Measurements from ENCODE around the gene CDKL1.
"Not testable (repeated sequence)": the region's sequence is repeated elsewhere in the genome, so short reads cannot be mapped to it uniquely, and the experiment has no call there.

Gene CDKL1

GRCh38 chr14:50356283-50356682 lies 40.4 kb downstream of the CDKL1 start:
- DNase-seq, result not testable (repeated sequence)

GRCh38 chr14:50355692-50356091 lies 41.0 kb downstream of the CDKL1 start:
- DNase-seq, result no peak

DNA sequence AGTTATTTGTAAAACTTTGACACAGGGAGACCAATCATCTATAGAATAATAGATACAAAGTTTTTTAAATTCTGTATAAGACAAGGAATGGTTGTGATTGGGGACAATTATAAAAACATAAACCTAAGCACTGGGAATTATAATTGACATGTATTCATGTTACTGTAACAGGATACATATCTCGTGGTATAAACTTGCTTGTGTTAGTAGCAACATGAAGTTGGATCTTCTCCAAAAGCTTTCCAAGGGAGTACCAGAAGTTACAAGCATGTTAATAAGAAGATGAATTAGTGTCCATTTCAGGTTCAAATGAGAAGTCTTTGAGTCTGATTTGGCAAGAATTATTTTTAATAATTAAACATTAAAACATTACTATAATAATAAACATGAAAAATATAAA lies 42.2 kb downstream of the CDKL1 start:
- peak in 1 of 2 experiments; percentile 35 for DNase-seq

GRCh38 chr14:50353126-50353525 lies 43.6 kb downstream of the CDKL1 start:
- DNase-seq, result no peak

- no peak for DNase-seq
Measured at GRCh38 chr14:50352584-50352983, 44.1 kb downstream of the CDKL1 start.

DNA sequence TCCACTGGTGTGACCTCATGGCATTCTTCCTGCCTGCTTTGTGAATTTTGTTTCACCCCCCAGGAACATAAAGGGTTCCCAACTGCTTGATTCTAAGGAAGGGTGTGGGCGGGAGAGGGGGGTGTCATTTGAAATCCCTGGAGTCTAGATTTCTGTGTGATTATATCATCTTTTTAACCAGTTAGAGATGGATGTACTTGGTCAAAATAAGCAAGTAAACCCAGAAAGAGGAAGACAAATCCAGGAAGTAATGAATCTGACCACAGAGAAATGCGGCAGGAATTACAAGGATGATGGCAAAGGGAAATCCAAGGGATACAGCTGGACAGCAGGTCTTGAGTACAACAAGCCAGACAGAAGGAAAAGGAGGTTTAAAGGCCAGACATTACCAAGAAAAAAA lies 45.7 kb downstream of the CDKL1 start:
- DNase-seq, result no peak

- no peak for DNase-seq
Measured at GRCh38 chr14:50348933-50349332, 47.7 kb downstream of the CDKL1 start.

DNA sequence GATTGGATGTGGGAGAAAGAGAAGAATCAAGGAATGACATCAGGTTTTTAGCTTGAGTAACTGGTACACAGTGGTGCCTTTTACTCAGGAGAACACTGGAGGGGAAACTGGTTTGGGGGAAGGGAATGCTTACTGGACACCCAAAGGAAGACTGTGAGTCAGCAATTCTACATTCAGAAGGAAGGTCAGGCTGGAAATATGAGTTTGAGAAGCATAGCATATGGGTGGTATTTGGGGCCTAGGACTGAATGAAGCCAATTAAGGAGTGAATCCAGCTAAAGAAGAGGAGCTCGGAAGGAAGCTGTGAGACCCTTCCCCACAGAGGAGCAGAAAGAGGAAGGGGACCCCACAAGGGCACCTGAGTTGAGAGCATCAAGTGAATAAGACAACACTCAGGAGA lies 49.2 kb downstream of the CDKL1 start:
- no peak for DNase-seq

DNA sequence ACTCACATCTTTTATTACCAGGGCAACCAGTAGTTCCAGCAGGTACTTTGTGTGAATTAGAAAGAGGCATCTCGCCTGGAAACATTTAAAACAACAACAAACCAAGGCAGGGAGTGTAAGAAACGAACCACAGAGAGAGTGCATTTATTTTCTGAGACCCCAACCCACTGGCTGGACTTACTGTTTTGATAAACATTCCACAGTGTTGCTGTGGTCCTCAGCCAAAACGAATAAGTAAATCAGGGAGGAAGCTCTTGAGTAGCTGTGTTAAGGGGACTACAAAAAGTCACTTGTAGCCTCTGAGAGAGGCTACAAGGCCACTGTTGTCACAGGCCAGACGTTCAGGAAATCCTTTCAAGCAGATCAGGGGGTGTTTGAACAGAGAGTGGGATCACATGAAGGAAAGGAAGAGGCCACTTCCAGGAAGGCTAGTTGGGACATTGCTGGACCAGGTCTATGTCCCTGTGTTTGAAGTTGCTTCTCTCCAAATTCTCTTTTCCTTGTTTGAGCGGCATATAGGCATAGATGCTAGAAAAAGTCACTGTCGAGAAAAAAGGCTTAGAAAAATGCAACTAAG lies 50.7 kb downstream of the CDKL1 start:
- no peak for DNase-seq

- no peak for DNase-seq
Measured at GRCh38 chr14:50344876-50345563, 51.7 kb downstream of the CDKL1 start.

- DNase-seq, result no peak
Measured at GRCh38 chr14:50344116-50344775, 52.4 kb downstream of the CDKL1 start.

- DNase-seq, result peak in 1 of 2 experiments; percentile 6
Measured at GRCh38 chr14:50343434-50343833, 53.2 kb downstream of the CDKL1 start.

- DNase-seq, result peak in 1 of 2 experiments; percentile 64
Measured at GRCh38 chr14:50342221-50343078, 54.2 kb downstream of the CDKL1 start.

GRCh38 chr14:50340963-50341362 lies 55.7 kb downstream of the CDKL1 start:
- no peak for DNase-seq

DNA sequence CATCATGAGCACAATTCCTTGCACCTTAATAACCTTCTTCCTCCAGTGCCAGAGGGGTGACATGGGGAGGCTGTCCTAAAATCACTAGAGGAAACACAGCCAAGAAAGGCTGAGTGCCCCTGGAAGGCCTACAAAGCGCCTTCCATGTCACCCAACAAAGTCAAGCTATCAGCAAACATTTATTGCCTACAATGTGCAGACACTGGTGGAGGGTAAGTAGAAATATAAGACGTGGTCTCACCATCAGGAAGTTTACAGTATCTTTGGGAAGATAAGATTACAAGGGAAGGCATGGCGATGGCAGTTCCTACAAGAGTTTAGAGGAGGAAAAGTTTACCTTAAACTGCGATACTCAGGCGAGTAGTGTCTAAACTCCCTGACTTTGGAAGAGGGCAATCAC lies 56.6 kb downstream of the CDKL1 start:
- no peak for DNase-seq

GRCh38 chr14:50339178-50339804 lies 57.4 kb downstream of the CDKL1 start:
- no peak for DNase-seq

DNA sequence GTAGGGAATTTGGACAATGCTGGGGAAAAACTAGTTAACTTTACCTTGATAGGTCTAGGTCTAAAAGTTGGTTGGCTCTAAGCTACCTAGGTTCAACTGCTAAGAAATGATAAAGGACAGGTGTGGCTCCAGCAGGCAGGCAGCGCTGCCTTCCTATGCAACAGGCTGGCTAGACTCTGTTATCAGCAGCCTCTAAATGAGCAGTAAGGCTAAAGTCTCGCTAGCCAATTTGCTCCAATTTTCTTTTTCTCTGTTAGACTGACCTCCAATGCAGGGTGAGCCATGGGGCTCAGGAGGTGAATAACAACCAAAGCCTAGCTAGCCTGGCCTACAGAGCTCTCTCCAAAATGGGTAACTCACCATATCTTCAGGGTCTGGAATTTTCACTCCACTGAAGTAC lies 58.1 kb downstream of the CDKL1 start:
- DNase-seq, result no peak

DNA sequence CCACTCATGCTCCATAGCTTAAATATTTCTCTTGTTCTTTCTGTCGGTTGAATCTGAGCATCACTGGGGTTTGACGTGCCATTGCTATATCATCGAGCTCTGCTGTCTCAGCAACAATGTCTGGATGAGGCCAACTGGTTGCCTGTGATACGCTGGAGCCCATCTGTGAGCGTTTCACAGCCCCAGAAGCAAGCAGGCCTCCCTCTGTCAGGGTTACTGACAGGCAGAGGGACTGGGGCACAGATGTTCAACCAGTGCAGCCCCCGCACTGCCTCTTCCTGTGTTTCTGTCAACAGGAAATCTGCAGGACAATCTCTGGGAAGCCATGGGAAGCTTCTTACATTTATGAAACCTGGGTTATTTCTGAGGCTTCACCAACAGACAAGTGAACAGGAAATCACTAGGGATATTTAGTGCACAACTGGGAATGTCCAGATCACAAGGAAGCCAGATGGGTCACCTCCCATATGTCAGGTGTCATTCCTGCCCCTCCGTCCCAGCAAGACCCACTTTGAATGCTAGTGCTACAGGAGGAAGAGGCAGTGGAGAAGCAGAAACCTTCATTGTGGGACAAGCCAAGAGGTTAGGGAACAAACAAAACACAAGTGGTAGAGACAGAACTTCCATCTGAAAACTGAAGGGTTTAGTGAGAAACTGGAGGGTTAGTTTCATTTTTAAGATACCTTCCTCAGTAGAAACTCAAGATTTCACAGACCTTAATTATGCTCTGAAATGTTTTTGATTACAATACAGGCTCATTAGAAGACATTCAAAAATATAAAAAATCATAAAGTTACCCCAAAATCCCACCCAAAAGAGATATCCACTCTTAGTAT lies 60.5 kb downstream of the CDKL1 start:
- peak; percentile 34 to 80 for DNase-seq

GRCh38 chr14:50335389-50335788 lies 61.3 kb downstream of the CDKL1 start:
- DNase-seq, result peak; percentile 81 to 92

DNA sequence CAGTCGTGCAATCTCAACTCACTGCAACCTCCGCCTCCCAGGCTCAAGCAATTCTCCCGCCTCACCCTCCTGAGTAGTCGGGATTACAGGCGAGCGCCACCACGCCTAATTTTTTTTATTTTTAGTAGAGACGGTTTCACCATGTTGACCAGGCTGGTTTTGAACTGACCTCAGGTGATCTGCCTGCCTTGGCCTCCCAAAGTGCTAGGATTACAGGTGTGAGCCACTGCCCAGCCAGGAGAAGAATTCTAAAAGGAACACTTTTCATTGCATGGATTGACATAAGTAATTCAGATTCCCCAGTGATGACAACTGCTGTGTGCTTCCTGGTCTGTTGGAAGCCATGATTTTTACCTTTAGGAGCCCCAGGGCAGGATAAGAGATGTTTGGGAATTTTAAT lies 62.5 kb downstream of the CDKL1 start:
- DNase-seq, result no peak

DNA sequence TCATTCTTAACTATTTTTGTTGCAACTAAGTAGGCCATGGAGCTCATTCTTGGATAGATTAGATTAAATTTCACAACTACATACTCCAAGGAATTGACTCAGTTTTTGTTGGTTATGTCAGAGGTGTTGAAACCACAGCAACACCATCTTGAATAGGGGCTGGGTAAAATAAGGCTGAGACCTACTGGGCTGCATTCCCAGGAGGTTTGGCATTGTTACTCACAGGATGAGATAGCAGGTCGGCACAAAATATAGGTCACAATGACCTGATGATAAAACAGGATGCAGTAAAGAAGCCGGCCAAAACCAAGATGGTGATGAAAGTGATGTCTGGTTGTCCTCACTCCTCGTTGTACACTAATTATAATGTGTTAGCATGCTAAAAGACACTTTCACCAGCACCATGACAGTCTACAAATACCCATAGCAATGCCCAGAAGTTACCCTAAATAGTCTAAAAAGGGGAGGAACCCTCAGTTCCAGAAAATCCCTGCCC lies 63.6 kb downstream of the CDKL1 start:
- DNase-seq, result no peak

DNA sequence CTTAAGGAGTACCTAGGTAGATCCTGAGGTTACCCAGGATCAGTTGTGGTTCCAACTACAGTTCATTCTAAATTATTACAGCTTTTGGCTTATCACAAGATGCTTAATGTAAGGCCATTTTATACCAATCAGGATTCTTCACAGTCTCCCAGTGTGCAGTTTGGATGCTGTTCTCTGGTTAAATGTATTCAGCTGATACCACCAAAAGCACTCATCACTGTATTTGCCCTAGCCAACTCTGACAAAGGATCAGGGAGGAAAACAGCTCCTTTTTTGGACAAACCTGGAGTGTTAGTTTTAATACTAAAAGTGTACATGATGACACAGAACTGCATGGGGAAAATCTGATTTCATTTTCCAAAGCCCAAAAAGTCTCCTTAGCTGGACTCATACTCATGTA lies 65.1 kb downstream of the CDKL1 start:
- no peak for DNase-seq

Data from NCI-H446 (cell line).